ENCODE measurements around the gene SSBP1. TPM values are rescaled to one million over a fixed set of nuclear protein-coding genes. Genes with fewer than 3 reads are reported as not detected.
"Not testable (repeated sequence)": the region's sequence is repeated elsewhere in the genome, so short reads cannot be mapped to it uniquely, and the experiment has no call there.

The SSBP1 gene
- total and polyA plus RNA-seq, 9 donors = 79.3 to 228 (median 92.3) TPM

DNA sequence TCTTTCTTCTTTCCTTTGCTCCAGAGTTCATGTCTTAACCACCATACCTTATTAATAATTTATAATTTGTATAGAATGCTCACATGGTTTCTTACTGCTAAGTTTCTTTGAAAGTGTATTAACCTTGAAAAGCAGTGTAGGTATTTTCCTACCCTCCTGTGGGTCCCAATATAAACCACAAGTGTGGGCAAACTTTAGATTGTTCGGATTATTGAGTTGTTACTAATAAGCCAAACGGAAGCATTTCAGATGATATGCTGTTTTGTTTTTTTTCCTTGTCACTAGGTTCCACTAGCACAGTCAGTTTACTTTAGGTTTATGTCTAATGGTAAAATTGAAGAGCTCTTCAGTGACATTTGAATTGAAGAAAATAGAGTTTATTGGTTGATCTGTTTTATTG is 10.2 kb downstream of the SSBP1 start:
- H3K36me3 ChIP-seq = no peaks in the 10 kb centered on the region
- DNase-seq = no peak
- H3K4me1 ChIP-seq (ENCODE audit: insufficient read depth) = no peaks in the 10 kb centered on the region
- no peak overlapping the region for H3K27ac ChIP-seq
- intact Hi-C loops (cut with DNase I) = no loop called here
- H3K27me3 ChIP-seq = no peaks in the 10 kb centered on the region
- no peak overlapping the region for H3K4me3 ChIP-seq
- H3K9me3 ChIP-seq = peaks cover 0 to 21% of the 10 kb centered on the region in 2 donors
- no peak for TF ChIP-seq POLR2A (IDR thresholded peaks at IDR 0.05)
- WGBS, 3 donors = 88 to 97% (median 96%) methylated on average over 2 of the region's 2 CpGs

DNA sequence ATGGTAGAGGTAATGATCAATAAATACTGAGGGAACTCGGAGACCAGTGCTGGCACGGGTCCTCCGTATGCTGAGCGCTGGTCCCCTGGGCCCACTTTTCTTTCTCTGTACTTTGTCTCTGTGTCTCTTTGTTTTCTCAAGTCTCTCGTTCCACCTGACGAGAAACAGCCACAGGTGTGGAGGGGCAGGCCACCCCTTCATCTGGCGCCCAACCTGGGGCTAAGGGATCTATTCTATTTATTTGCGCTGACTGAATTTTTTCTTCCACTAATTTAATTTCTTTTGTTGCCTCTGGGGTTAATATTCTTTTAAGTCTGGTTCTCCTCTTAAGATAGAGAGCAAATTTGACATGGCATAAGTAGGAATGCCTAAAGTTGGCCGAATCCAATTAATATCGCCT is 13.7 kb downstream of the SSBP1 start:
- H3K4me3 ChIP-seq; intact Hi-C loops (cut with DNase I); H3K27ac ChIP-seq; DNase-seq; H3K36me3 ChIP-seq; H3K27me3 ChIP-seq; H3K4me1 ChIP-seq (ENCODE audit: insufficient read depth): not testable (repeated sequence)
- 97 to 98% (median 98%) methylated on average over 10 of the region's 10 CpGs for WGBS, 3 donors
- H3K9me3 ChIP-seq = peaks cover 0 to 21% of the 10 kb centered on the region in 2 donors

DNA sequence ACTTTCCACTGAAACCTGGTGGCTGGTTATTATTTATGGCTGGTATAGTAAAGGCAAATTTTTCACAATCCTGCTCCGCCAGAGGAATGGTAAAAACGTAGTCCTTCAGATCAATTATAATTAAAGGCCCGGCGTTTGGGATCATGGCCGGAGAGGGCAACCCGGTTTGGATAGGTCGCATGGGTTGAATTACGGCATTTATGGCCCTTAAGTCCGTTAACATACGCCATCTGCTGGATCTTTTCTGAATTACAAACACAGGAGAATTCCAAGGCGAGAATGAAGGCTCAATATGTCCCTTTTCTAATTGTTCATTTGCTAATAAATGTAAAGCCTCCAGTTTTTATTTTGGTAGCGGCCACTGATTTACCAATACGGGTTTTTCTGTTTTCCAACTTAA is 14.5 kb downstream of the SSBP1 start:
- Histone ChIP-seq H3K27ac (no peak overlapping the region), H3K4me3 (no peak overlapping the region), H3K4me1 (ENCODE audit: insufficient read depth) (no peaks in the 10 kb centered on the region), H3K9me3 (peaks cover 0 to 21% of the 10 kb centered on the region in 2 donors), H3K27me3 (no peaks in the 10 kb centered on the region), H3K36me3 (no peaks in the 10 kb centered on the region)
- WGBS, 3 donors = 97% methylated on average over 13 of the region's 13 CpGs
- no peak for DNase-seq
- intact Hi-C loops (cut with DNase I) = no loop called here
- no peak for TF ChIP-seq EP300 (IDR thresholded peaks at IDR 0.05)
- TF ChIP-seq, protein P1, sequence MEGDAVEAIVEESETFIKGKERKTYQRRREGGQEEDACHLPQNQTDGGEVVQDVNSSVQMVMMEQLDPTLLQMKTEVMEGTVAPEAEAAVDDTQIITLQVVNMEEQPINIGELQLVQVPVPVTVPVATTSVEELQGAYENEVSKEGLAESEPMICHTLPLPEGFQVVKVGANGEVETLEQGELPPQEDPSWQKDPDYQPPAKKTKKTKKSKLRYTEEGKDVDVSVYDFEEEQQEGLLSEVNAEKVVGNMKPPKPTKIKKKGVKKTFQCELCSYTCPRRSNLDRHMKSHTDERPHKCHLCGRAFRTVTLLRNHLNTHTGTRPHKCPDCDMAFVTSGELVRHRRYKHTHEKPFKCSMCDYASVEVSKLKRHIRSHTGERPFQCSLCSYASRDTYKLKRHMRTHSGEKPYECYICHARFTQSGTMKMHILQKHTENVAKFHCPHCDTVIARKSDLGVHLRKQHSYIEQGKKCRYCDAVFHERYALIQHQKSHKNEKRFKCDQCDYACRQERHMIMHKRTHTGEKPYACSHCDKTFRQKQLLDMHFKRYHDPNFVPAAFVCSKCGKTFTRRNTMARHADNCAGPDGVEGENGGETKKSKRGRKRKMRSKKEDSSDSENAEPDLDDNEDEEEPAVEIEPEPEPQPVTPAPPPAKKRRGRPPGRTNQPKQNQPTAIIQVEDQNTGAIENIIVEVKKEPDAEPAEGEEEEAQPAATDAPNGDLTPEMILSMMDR (IDR thresholded peaks at IDR 0.05) = no peak
- TF ChIP-seq POLR2A (IDR thresholded peaks at IDR 0.05) = no peak

DNA sequence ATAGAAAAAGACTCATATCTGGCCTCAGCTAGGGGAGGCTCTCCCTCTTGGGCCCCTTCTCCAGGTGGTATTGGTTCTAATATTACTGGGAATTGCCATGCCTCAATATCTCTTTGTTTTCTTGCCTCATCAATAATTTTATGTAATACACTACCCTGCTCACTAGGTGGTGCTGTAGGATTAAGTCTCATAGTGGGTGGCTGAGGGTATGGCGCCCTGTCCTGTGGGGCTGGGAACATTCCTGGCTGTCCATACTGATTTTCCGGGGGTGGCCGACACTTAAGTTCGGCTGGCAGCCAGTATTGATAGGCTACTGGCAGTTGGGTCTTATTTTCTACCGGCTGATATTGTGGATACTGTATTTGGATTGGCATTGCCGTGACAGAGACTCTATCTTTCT is 16.8 kb downstream of the SSBP1 start:
- TF ChIP-seq, protein P1 (IDR thresholded peaks at IDR 0.05) = no peak
- Histone ChIP-seq H3K4me1 (ENCODE audit: insufficient read depth) (no peaks in the 10 kb centered on the region), H3K9me3 (peaks cover 0 to 21% of the 10 kb centered on the region in 2 donors), H3K4me3 (no peak overlapping the region), H3K27me3 (no peaks in the 10 kb centered on the region), H3K27ac (no peak overlapping the region), H3K36me3 (no peaks in the 10 kb centered on the region)
- intact Hi-C loops (cut with DNase I) = no loop called here
- DNase-seq = no peak
- 82 to 89% (median 88%) methylated on average over 6 of the region's 6 CpGs for WGBS, 3 donors

DNA sequence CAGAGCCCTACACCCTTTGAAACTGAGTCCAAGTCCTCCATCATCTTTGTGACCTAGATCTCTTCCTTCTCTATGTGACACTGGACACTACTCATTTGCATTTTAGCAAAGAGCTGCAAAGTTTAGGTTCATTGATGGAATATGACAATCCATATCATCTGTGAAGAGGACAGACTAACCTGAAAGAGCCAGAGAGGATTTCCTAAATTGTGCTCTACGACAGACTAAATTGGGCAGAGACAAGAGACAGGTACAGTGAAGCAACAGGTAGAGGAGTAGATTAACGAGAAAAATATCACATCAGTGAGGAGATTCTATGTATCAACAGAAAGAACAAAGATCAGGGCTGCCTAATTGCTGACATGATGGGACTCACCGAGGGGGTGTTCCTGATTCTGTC is 25.6 kb downstream of the SSBP1 start, which contains the start of gene TAS2R3:
TAS2R3 (plus strand) TSS at position 301 of the 400 bp plus-strand sequence; CDS start at position 363, 62 bp downstream.
- no peaks in the 10 kb centered on the region for H3K27me3 ChIP-seq
- intact Hi-C loops (cut with DNase I) = no loop called here
- no peaks in the 10 kb centered on the region for H3K4me1 ChIP-seq (ENCODE audit: insufficient read depth)
- no peak within 1 kb of the TSS for H3K27ac ChIP-seq
- no peaks in the 10 kb centered on the region for H3K36me3 ChIP-seq
- 92 to 99% (median 97%) methylated on average over 3 of the region's 3 CpGs for WGBS, 3 donors
- H3K9me3 ChIP-seq = no peaks in the 10 kb centered on the region
- TF ChIP-seq EP300 (IDR thresholded peaks at IDR 0.05) (no peak), POLR2A (IDR thresholded peaks at IDR 0.05) (no peak)
- TF ChIP-seq, protein P1 (IDR thresholded peaks at IDR 0.05) = no peak
- no peak within 1 kb of the TSS for H3K4me3 ChIP-seq
- no peak for DNase-seq

DNA sequence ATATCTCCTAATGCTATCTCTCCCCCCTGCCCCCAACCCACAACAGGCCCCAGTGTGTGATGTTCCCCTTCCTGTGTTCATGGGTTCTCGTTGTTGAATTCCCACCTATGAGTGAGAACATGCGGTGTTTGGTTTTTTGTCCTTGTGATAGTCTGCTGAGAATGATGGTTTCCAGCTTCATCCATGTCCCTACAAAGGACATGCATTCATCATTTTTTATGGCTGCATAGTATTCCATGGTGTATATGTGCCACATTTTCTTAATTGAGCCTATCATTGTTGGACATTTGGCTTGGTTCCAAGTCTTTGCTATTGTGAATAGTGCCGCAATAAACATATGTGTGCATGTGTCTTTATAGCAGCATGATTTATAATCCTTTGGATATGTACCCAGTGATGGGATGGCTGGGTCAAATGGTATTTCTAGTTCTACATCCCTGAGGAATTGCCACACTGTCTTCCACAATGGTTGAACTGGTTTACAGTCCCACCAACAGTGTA is 32.0 kb downstream of the SSBP1 start:
- intact Hi-C loops (cut with DNase I); H3K9me3 ChIP-seq; DNase-seq; H3K27ac ChIP-seq; H3K4me1 ChIP-seq (ENCODE audit: insufficient read depth); H3K27me3 ChIP-seq; H3K4me3 ChIP-seq; H3K36me3 ChIP-seq: not testable (repeated sequence)
- WGBS, 3 donors = 94 to 98% (median 97%) methylated on average over 3 of the region's 3 CpGs

All from ovary (tissue), 9 donors.